Osteocyte (in vitro differentiated cells): ENCODE measurements around the gene TYRP1. TPM values are rescaled to one million over a fixed set of nuclear protein-coding genes. Genes with fewer than 3 reads are reported as not detected.
A peak's percentile ranks its signal among the peaks of the same experiment; 100 is the strongest.

Experiments used
- DNase-seq: peaks from one replicate; pipeline ENCODE4 v3.0.0; 2021; ENCODE audit warnings: mixed read lengths; ENCODE audit not compliant: unreplicated experiment; ENCODE audit errors: extremely low spot score
- H3K27ac Mint-ChIP-seq: one replicate; pipeline ENCODE4 v1.8.0; 2021; ENCODE audit warnings: mild to moderate bottlenecking, mixed read lengths; ENCODE audit not compliant: unreplicated experiment
- H3K27me3 Mint-ChIP-seq: one replicate; pipeline ENCODE4 v1.8.0; 2021; ENCODE audit warnings: mixed read lengths; ENCODE audit not compliant: unreplicated experiment
- H3K36me3 Mint-ChIP-seq: one replicate; pipeline ENCODE4 v1.8.0; 2021; ENCODE audit warnings: mixed read lengths; ENCODE audit not compliant: unreplicated experiment
- H3K4me1 Mint-ChIP-seq: one replicate; pipeline ENCODE4 v1.8.0; 2021; ENCODE audit warnings: mixed read lengths; ENCODE audit not compliant: unreplicated experiment
- H3K4me3 Mint-ChIP-seq: one replicate; pipeline ENCODE4 v1.8.0; 2021; ENCODE audit warnings: mild to moderate bottlenecking, moderate library complexity, mixed read lengths; ENCODE audit not compliant: unreplicated experiment
- H3K9me3 Mint-ChIP-seq: one replicate; pipeline ENCODE4 v1.8.0; 2021; ENCODE audit warnings: mixed read lengths; ENCODE audit not compliant: unreplicated experiment
- total RNA-seq: library from RNA; stranded (reverse); gene quantifications from 2 replicates; pipeline ENCODE4 v1.2.1, GENCODE V29; 2021
- TF ChIP-seq, protein P1 (sequence below): fragments of 200-600 bp; sonication (generic); IDR thresholded peaks from 2 replicates; pipeline ENCODE4 v1.5.0; 2021; ENCODE audit warnings: antibody characterized with exemption, mild to moderate bottlenecking, moderate library complexity

The TYRP1 gene
- total RNA-seq, 1 donor from 2014 or later: not detected

- DNase-seq: no peak
- Mint-ChIP-seq H3K27me3 (peaks cover 4% of the 10 kb centered on the region), H3K4me1 (peaks cover 9% of the 10 kb centered on the region)
Observed at GRCh38 chr9:12718482-12719026, 25.4 kb downstream of the TYRP1 start.

DNA sequence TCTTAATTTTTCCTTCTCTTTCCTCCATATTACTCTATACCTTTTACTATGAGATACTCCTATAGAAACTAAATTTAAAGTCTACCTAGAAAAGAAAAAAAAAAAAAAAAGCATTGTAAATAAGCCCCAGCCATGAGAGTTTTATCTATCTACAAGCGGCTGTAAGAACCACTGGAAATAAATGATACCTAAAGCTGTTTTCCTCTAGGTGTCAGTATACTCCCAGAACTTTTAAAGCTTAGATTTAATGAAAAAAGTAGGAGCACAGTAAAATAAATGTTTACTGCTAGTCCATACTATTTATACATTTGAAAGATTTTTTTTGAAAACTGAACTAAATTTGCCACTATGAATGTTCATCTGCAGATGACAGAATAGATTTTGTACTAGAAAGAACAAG lies 26.2 kb downstream of the TYRP1 start:
- Mint-ChIP-seq H3K27ac (no peak overlapping the region), H3K27me3 (no peaks in the 10 kb centered on the region), H3K36me3 (no peaks in the 10 kb centered on the region), H3K9me3 (no peaks in the 10 kb centered on the region), H3K4me1 (peaks cover 15% of the 10 kb centered on the region), H3K4me3 (no peak overlapping the region)
- no peak for DNase-seq
- TF ChIP-seq, protein P1, sequence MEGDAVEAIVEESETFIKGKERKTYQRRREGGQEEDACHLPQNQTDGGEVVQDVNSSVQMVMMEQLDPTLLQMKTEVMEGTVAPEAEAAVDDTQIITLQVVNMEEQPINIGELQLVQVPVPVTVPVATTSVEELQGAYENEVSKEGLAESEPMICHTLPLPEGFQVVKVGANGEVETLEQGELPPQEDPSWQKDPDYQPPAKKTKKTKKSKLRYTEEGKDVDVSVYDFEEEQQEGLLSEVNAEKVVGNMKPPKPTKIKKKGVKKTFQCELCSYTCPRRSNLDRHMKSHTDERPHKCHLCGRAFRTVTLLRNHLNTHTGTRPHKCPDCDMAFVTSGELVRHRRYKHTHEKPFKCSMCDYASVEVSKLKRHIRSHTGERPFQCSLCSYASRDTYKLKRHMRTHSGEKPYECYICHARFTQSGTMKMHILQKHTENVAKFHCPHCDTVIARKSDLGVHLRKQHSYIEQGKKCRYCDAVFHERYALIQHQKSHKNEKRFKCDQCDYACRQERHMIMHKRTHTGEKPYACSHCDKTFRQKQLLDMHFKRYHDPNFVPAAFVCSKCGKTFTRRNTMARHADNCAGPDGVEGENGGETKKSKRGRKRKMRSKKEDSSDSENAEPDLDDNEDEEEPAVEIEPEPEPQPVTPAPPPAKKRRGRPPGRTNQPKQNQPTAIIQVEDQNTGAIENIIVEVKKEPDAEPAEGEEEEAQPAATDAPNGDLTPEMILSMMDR: peak; percentile 71

More at GRCh38 chr9:12718482-12719026, 25.4 kb downstream of the TYRP1 start:
- no peak overlapping the region for H3K4me3 Mint-ChIP-seq
- TF ChIP-seq, protein P1: no peak
- H3K27ac Mint-ChIP-seq: no peak overlapping the region
- H3K36me3 Mint-ChIP-seq: no peaks in the 10 kb centered on the region
- no peaks in the 10 kb centered on the region for H3K9me3 Mint-ChIP-seq

GRCh38 chr9:12720551-12720950 lies 27.4 kb downstream of the TYRP1 start:
- Mint-ChIP-seq H3K4me3 (no peak overlapping the region), H3K27me3 (no peaks in the 10 kb centered on the region), H3K27ac (no peak overlapping the region), H3K4me1 (peaks cover 15% of the 10 kb centered on the region), H3K36me3 (no peaks in the 10 kb centered on the region), H3K9me3 (no peaks in the 10 kb centered on the region)
- DNase-seq: no peak
- TF ChIP-seq, protein P1: no peak

- H3K9me3 Mint-ChIP-seq: no peaks in the 10 kb centered on the region
- H3K4me1 Mint-ChIP-seq: peaks cover 15% of the 10 kb centered on the region
- no peak overlapping the region for H3K27ac Mint-ChIP-seq
- H3K27me3 Mint-ChIP-seq: no peaks in the 10 kb centered on the region
- H3K4me3 Mint-ChIP-seq: no peak overlapping the region
- no peak for DNase-seq
- TF ChIP-seq, protein P1: no peak
- H3K36me3 Mint-ChIP-seq: no peaks in the 10 kb centered on the region
Observed at GRCh38 chr9:12722131-12722530, 28.9 kb downstream of the TYRP1 start.

- H3K4me1 Mint-ChIP-seq: peaks cover 15% of the 10 kb centered on the region
- no peak for DNase-seq
- no peaks in the 10 kb centered on the region for H3K9me3 Mint-ChIP-seq
- H3K27ac Mint-ChIP-seq: no peak overlapping the region
- H3K36me3 Mint-ChIP-seq: no peaks in the 10 kb centered on the region
- H3K4me3 Mint-ChIP-seq: no peak overlapping the region
- no peaks in the 10 kb centered on the region for H3K27me3 Mint-ChIP-seq
- TF ChIP-seq, protein P1: peak; percentile 74
Observed at GRCh38 chr9:12723409-12724028, 30.3 kb downstream of the TYRP1 start.
